HUES64 (cell line): ENCODE measurements around the gene FGFRL1.
"Not testable (repeated sequence)": the region's sequence is repeated elsewhere in the genome, so short reads cannot be mapped to it uniquely, and the experiment has no call there.

Experiments used
- H3K27ac ChIP-seq: 2 replicates; pipeline ENCODE4 v1.7.0; 2013; ENCODE audit warnings: low read depth, low read length, inconsistent platforms
- H3K27me3 ChIP-seq: 2 replicates; pipeline ENCODE4 v1.6.1; 2013; ENCODE audit warnings: mild to moderate bottlenecking, low read length; ENCODE audit not compliant: insufficient read depth
- H3K36me3 ChIP-seq: 2 replicates; pipeline ENCODE4 v1.6.1; 2013; ENCODE audit warnings: mild to moderate bottlenecking, low read length; ENCODE audit not compliant: insufficient read depth
- H3K4me1 ChIP-seq: 2 replicates; pipeline ENCODE4 v1.6.1; 2013; ENCODE audit warnings: mild to moderate bottlenecking, low read length, moderate library complexity; ENCODE audit not compliant: insufficient read depth
- H3K4me3 ChIP-seq: 2 replicates; pipeline ENCODE4 v1.5.1; 2013; ENCODE audit warnings: mild to moderate bottlenecking, low read length, moderate library complexity
- H3K9ac ChIP-seq: 2 replicates; pipeline ENCODE4 v1.6.1; 2013; ENCODE audit warnings: mild to moderate bottlenecking, low read depth, low read length
- H3K9me3 ChIP-seq: 2 replicates; pipeline ENCODE4 v1.6.1; 2013; ENCODE audit warnings: low read depth, low read length; ENCODE audit not compliant: insufficient read depth
- WGBS: fragments of 150-250, 120-280 bp; methylation state at CpG from one replicate; pipeline ENCODE4 v1.1.7; 2013; ENCODE audit warnings: missing lambda C conversion rate; 5-methylcytosine and 5-hydroxymethylcytosine counted together

Gene FGFRL1

GRCh38 chr4:1055243-1055701 lies 43.8 kb downstream of the FGFRL1 start:
- peaks cover 39% of the 10 kb centered on the region for H3K27me3 ChIP-seq
- H3K4me1 ChIP-seq, H3K9ac ChIP-seq, H3K36me3 ChIP-seq, H3K9me3 ChIP-seq, H3K4me3 ChIP-seq, H3K27ac ChIP-seq: not testable (repeated sequence)
- 61% methylated on average over 13 of the region's 13 CpGs for WGBS

- no peaks in the 10 kb centered on the region for H3K4me1 ChIP-seq
- H3K27ac ChIP-seq, result no peak overlapping the region
- H3K9ac ChIP-seq, result no peak overlapping the region
- 68% methylated on average over 34 of the region's 34 CpGs for WGBS
- no peaks in the 10 kb centered on the region for H3K36me3 ChIP-seq
- H3K27me3 ChIP-seq, result peaks cover 34% of the 10 kb centered on the region
- H3K4me3 ChIP-seq, result no peak overlapping the region
- no peaks in the 10 kb centered on the region for H3K9me3 ChIP-seq
These were observed 44.5 kb downstream of the FGFRL1 start for GRCh38 chr4:1055721-1056590.

DNA sequence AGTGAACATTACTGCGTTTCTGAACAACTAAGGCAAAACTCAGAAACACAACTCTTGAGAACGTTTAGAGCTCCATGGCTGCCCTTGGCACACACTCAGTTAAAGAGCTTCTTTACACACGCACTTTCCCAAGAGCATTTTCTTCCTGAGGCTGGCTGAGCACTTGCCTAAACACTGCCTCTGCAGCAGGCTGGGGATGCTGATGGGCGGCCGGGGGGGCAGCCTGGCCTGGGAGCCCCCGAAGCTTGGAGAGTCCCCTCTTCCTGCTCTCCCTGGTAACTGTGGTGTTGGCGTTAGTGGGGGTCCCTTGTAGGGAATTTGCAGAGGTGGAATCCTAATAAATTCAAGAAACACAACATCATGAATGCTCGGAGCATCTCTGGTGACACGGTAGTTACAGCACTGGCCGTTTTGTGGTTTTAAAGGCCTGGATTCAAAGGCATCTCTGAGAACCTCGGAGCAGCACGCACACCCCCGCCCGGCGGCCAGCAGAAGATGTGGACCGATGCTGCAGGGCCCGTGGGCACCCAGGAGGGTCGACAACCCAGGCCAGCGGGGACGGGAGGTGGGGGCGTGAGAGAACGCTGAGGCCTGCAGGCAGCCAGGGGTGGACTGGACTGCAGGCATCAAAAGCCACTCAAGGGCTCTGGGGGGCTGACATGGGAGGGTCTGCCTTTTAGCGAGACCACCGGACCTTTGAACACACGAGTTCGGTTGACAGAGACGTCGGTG lies 45.4 kb downstream of the FGFRL1 start:
- H3K4me1 ChIP-seq, result no peaks in the 10 kb centered on the region
- no peak overlapping the region for H3K9ac ChIP-seq
- no peaks in the 10 kb centered on the region for H3K36me3 ChIP-seq
- H3K27me3 ChIP-seq, result peaks cover 34% of the 10 kb centered on the region
- no peak overlapping the region for H3K4me3 ChIP-seq
- WGBS, result 91% methylated on average over 27 of the region's 28 CpGs
- no peaks in the 10 kb centered on the region for H3K9me3 ChIP-seq
- H3K27ac ChIP-seq, result no peak overlapping the region

DNA sequence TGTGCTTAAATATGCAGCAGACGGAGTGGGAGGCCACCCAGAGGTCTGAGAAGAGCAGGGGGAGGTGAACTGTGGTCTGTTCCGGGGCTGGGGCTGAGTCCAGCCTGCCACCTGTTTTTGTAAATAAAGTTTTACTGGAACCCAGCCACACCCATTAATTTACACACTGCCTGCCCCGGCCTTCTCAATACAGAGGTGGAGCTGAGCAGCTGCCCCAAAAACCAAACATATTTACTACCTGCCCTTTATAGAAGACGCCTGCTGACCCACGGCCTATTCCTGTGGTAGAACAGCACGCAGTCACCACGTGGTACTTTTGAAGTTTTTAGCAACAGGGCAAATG lies 45.9 kb downstream of the FGFRL1 start:
- H3K9me3 ChIP-seq, result no peaks in the 10 kb centered on the region
- H3K27ac ChIP-seq, result no peak overlapping the region
- H3K27me3 ChIP-seq, result peaks cover 32% of the 10 kb centered on the region
- H3K4me3 ChIP-seq, result no peak overlapping the region
- WGBS, result 90% methylated on average over 7 of the region's 7 CpGs
- H3K9ac ChIP-seq, result no peak overlapping the region
- no peaks in the 10 kb centered on the region for H3K36me3 ChIP-seq
- no peaks in the 10 kb centered on the region for H3K4me1 ChIP-seq

DNA sequence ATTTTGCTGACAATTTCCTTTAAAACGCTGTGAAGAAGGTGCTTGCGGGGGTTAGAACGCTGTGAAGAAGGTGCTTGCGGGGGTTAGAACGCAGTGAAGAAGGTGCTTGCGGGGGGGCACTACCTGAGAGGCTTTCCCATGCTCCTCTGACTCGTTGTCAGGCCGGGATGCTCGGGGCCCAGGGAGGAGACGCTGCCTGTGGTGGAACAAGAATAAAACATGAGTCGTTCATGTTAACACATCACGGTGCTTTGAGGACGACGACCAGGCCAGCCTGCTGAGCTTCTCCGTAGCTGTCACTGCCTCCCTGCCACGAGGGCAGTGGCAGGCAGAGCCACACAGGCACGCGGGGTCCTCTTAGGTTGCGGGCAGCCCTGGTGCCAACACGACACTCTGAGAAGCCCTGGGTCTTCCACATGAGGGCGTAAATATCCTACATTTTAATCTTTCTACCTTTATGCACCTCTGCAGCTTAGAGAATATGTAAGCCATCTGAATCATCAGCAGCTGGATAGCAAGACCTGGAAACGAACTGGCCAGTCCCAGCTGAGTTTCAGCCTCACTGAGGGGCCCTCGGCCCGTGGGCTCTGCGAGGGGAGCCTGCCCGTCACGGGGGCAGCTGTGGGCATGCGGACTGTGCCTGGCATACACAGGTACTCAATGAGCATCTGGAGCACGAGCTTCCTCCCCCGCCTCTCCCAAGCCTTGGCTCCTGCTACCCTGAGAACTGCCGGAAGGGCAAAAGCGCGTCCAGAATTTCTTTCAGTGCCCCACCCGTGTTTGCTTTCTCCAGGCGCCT lies 47.0 kb downstream of the FGFRL1 start:
- H3K27me3 ChIP-seq, result peaks cover 22% of the 10 kb centered on the region
- H3K27ac ChIP-seq, result no peak overlapping the region
- H3K4me3 ChIP-seq, result no peak overlapping the region
- no peaks in the 10 kb centered on the region for H3K9me3 ChIP-seq
- WGBS, result 77% methylated on average over 35 of the region's 35 CpGs
- no peak overlapping the region for H3K9ac ChIP-seq
- no peaks in the 10 kb centered on the region for H3K36me3 ChIP-seq
- H3K4me1 ChIP-seq, result no peaks in the 10 kb centered on the region

- Histone ChIP-seq H3K4me1 (no peaks in the 10 kb centered on the region), H3K9me3 (no peaks in the 10 kb centered on the region), H3K9ac (no peak overlapping the region), H3K36me3 (no peaks in the 10 kb centered on the region), H3K27ac (no peak overlapping the region), H3K4me3 (no peak overlapping the region), H3K27me3 (peaks cover 15% of the 10 kb centered on the region)
- WGBS, result 81% methylated on average over 16 of the region's 16 CpGs
These were observed 47.7 kb downstream of the FGFRL1 start for GRCh38 chr4:1058997-1059665.

- peaks cover 18% of the 10 kb centered on the region for H3K27me3 ChIP-seq
- H3K9ac ChIP-seq, result no peak overlapping the region
- no peak overlapping the region for H3K4me3 ChIP-seq
- no peaks in the 10 kb centered on the region for H3K9me3 ChIP-seq
- WGBS, result 77% methylated on average over 10 of the region's 10 CpGs
- H3K4me1 ChIP-seq, result no peaks in the 10 kb centered on the region
- H3K27ac ChIP-seq, result no peak overlapping the region
- H3K36me3 ChIP-seq, result no peaks in the 10 kb centered on the region
These were observed 48.7 kb downstream of the FGFRL1 start for GRCh38 chr4:1060121-1060520.

DNA sequence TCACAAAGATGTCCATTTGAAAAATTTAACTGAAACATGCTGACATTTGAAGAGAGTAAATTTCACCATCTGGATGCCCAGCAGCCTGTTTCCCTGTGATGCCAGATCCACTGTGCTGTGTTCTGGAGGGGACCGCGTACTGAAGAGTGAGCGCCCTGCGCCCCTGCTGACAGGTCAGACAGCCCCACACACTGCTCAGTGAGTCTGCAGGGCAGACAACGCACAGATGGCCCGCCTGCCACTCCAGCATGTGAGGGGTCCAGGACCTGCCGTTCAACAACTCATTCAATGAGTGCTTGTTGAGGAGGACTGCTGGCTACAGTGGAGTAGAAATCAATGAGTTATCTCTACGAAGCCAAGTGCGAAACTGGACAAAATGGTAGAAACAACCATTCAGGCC lies 49.2 kb downstream of the FGFRL1 start:
- 95% methylated on average over 9 of the region's 9 CpGs for WGBS
- Histone ChIP-seq H3K4me3 (no peak overlapping the region), H3K9ac (no peak overlapping the region), H3K27me3 (peaks cover 13% of the 10 kb centered on the region), H3K4me1 (no peaks in the 10 kb centered on the region), H3K9me3 (no peaks in the 10 kb centered on the region), H3K27ac (no peak overlapping the region), H3K36me3 (no peaks in the 10 kb centered on the region)

- H3K9ac ChIP-seq, result no peak overlapping the region
- peaks cover 11% of the 10 kb centered on the region for H3K27me3 ChIP-seq
- no peaks in the 10 kb centered on the region for H3K4me1 ChIP-seq
- H3K36me3 ChIP-seq, result no peaks in the 10 kb centered on the region
- no peak overlapping the region for H3K4me3 ChIP-seq
- no peak overlapping the region for H3K27ac ChIP-seq
- 89% methylated on average over 14 of the region's 14 CpGs for WGBS
- no peaks in the 10 kb centered on the region for H3K9me3 ChIP-seq
These were observed 49.8 kb downstream of the FGFRL1 start for GRCh38 chr4:1061056-1061700.

- Histone ChIP-seq H3K36me3 (no peaks in the 10 kb centered on the region), H3K4me1 (no peaks in the 10 kb centered on the region), H3K27me3 (peaks cover 8% of the 10 kb centered on the region), H3K9ac (no peak overlapping the region), H3K9me3 (no peaks in the 10 kb centered on the region), H3K4me3 (no peak overlapping the region), H3K27ac (no peak overlapping the region)
- 95% methylated on average over 6 of the region's 6 CpGs for WGBS
These were observed 50.3 kb downstream of the FGFRL1 start for GRCh38 chr4:1061760-1062159.
